Measurements from ENCODE around the gene LDLRAP1.

DNA sequence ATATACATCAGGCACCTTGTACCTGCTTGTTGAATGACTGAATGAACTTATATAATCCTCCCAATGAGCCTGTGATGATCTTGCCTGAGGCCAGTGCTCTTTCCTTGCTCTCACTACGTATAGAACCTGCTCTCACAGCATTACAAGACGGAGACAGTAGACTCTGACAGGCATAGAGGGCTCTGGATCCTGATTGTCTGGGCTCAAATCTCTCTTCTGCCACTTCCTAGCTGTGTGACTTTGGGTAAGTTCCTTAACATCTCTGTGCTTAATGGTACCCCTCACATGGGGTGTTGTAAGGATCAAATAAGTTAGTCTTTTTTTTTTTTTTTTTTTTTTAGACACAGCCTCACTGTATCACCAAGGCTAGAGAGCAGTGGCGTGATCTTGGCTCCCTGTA is 69.0 kb downstream of the LDLRAP1 start:
- TF ChIP-seq, protein P1, sequence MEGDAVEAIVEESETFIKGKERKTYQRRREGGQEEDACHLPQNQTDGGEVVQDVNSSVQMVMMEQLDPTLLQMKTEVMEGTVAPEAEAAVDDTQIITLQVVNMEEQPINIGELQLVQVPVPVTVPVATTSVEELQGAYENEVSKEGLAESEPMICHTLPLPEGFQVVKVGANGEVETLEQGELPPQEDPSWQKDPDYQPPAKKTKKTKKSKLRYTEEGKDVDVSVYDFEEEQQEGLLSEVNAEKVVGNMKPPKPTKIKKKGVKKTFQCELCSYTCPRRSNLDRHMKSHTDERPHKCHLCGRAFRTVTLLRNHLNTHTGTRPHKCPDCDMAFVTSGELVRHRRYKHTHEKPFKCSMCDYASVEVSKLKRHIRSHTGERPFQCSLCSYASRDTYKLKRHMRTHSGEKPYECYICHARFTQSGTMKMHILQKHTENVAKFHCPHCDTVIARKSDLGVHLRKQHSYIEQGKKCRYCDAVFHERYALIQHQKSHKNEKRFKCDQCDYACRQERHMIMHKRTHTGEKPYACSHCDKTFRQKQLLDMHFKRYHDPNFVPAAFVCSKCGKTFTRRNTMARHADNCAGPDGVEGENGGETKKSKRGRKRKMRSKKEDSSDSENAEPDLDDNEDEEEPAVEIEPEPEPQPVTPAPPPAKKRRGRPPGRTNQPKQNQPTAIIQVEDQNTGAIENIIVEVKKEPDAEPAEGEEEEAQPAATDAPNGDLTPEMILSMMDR (IDR thresholded peaks at IDR 0.05; ENCODE audit: insufficient read depth, low read depth, low read length), result no peak
- no peak for TF ChIP-seq EZH2 (IDR thresholded peaks at IDR 0.05; ENCODE audit: insufficient read depth, low read length)

All from astrocyte (in vitro differentiated cells and primary cell).